Fibroblast of lung (primary cell): ENCODE data around the gene ALDH1L1. TPM values are rescaled to one million over a fixed set of nuclear protein-coding genes. Genes with fewer than 3 reads are reported as not detected.

Source experiments
- DNase-seq, 2 donors: peaks; one replicate each; pipeline versions ENCODE4 v3.0.0 to v3.0.0-alpha.2; 2010; ENCODE audit warnings: low read depth in 2 of 2
- H2AFZ ChIP-seq: 2 replicates; pipeline ENCODE4 v1.5.1; 2012; ENCODE audit warnings: low read length, control low read depth, inconsistent platforms
- H3K27ac ChIP-seq: 2 replicates; pipeline ENCODE4 v1.5.1; 2011; ENCODE audit warnings: low read length, control low read depth; ENCODE audit not compliant: insufficient read depth
- H3K27me3 ChIP-seq: 2 replicates; pipeline ENCODE4 v1.5.1; 2011; ENCODE audit warnings: mild to moderate bottlenecking, low read length; ENCODE audit not compliant: control insufficient read depth, insufficient read depth
- H3K36me3 ChIP-seq: 2 replicates; pipeline ENCODE4 v1.5.1; 2011; ENCODE audit warnings: low read length; ENCODE audit not compliant: control insufficient read depth, insufficient read depth
- H3K4me1 ChIP-seq: 2 replicates; pipeline ENCODE4 v1.5.1; 2011; ENCODE audit warnings: low read length; ENCODE audit not compliant: control insufficient read depth, insufficient read depth; ENCODE audit errors: extremely low read depth
- H3K4me2 ChIP-seq: 2 replicates; pipeline ENCODE4 v1.5.1; 2011; ENCODE audit warnings: low read length, control low read depth; ENCODE audit not compliant: insufficient read depth; ENCODE audit errors: extremely low read depth
- H3K4me3 ChIP-seq, 4 experiments: fragments of 200-600 bp in 1 of 4; sonication (generic) in 1 of 4; replicated peaks in 1 of 4; 2 replicates each; pipeline ENCODE4 v1.5.1; 2011 to 2016; ENCODE audit warnings: low read length in 4 of 4, low read depth in 3 of 4, mild to moderate bottlenecking in 3 of 4, control low read depth in 2 of 4, inconsistent platforms in 1 of 4, mixed read lengths in 1 of 4; ENCODE audit not compliant: insufficient read depth in 1 of 4; ENCODE audit errors: control extremely low read depth in 1 of 4
- H3K79me2 ChIP-seq: 2 replicates; pipeline ENCODE4 v1.5.1; 2012; ENCODE audit warnings: mild to moderate bottlenecking, low read length, inconsistent platforms; ENCODE audit not compliant: control insufficient read depth, insufficient read depth
- H3K9ac ChIP-seq: 2 replicates; pipeline ENCODE4 v1.5.1; 2011; ENCODE audit warnings: mild to moderate bottlenecking, low read length, control low read depth; ENCODE audit not compliant: insufficient read depth
- H3K9me3 ChIP-seq: 2 replicates; pipeline ENCODE4 v1.5.1; 2012; ENCODE audit warnings: low read depth, low read length; ENCODE audit not compliant: control insufficient read depth, insufficient read depth
- H4K20me1 ChIP-seq: 2 replicates; pipeline ENCODE4 v1.5.1; 2011; ENCODE audit warnings: low read length; ENCODE audit not compliant: control insufficient read depth, insufficient read depth; ENCODE audit errors: extremely low read depth
- CTCF ChIP-seq, 2 donors: IDR thresholded peaks in 1 of 2; conservative IDR thresholded peaks in 1 of 2; 1 replicate in 1 of 2; 2 replicates in 1 of 2; pipeline ENCODE4 v1.5.1; 2011 to 2012; ENCODE audit warnings: low read length in 2 of 2, control low read depth in 1 of 2, inconsistent platforms in 1 of 2, low read depth in 1 of 2, mild to moderate bottlenecking in 1 of 2
- EZH2 ChIP-seq: IDR thresholded peaks from 2 replicates; pipeline ENCODE4 v1.5.1; 2012; ENCODE audit warnings: low read length, control low read depth, mild to moderate bottlenecking; ENCODE audit errors: missing control alignments
- polyA plus RNA-seq, 2 donors: library from polyadenylated mRNA; depleted of rRNA in 1 of 2; stranded (reverse) in 1 of 2; unstranded in 1 of 2; fragments of >200 nt; gene quantifications; 2 replicates each; pipeline ENCODE4 v1.2.1, GENCODE V29; 2011 to 2012; ENCODE audit warnings: missing spikeins in 1 of 2
- total RNA-seq: library from RNA; depleted of rRNA; stranded (reverse); fragments of >200 nt; gene quantifications from 2 replicates; pipeline ENCODE4 v1.2.1, GENCODE V29; 2014

The ALDH1L1 gene
- total and polyA plus RNA-seq, 2 donors (not counting 1 experiment from before 2014, with no cell fraction given): not detected

GRCh38 chr3:126103121-126104027 is 77.0 kb downstream of the ALDH1L1 start:
- H2AFZ ChIP-seq: no peak overlapping the region
- no peaks in the 10 kb centered on the region for H3K9me3 ChIP-seq

GRCh38 chr3:126102530-126102951 is 77.8 kb downstream of the ALDH1L1 start:
- DNase-seq: peak in 1 of 2 donors; percentile 51
- Histone ChIP-seq H3K79me2 (no peaks in the 10 kb centered on the region), H4K20me1 (no peaks in the 10 kb centered on the region), H3K9ac (no peak overlapping the region), H3K27me3 (peaks cover 8% of the 10 kb centered on the region), H3K4me2 (no peak overlapping the region), H3K36me3 (no peaks in the 10 kb centered on the region), H3K4me1 (no peaks in the 10 kb centered on the region), H3K4me3 (no peak overlapping the region), H3K9me3 (no peaks in the 10 kb centered on the region), H2AFZ (no peak overlapping the region), H3K27ac (no peak overlapping the region)
- no peak for TF ChIP-seq EZH2
- TF ChIP-seq CTCF (conservative IDR thresholded peaks at IDR 0.05 in 1 of 2, IDR thresholded peaks at IDR 0.05 in 1 of 2; ENCODE audit: low read depth in 1 of 2, low read length in 2 of 2): no peak

More at GRCh38 chr3:126103121-126104027, 77.0 kb downstream of the ALDH1L1 start:
- DNase-seq: no peak
- Histone ChIP-seq H3K27me3 (peaks cover 5% of the 10 kb centered on the region), H3K4me1 (no peaks in the 10 kb centered on the region), H3K79me2 (no peaks in the 10 kb centered on the region), H3K4me3 (no peak overlapping the region), H3K9ac (no peak overlapping the region), H3K36me3 (no peaks in the 10 kb centered on the region), H4K20me1 (no peaks in the 10 kb centered on the region), H3K27ac (no peak overlapping the region), H3K4me2 (no peak overlapping the region)
- TF ChIP-seq CTCF (conservative IDR thresholded peaks at IDR 0.05 in 1 of 2, IDR thresholded peaks at IDR 0.05 in 1 of 2; ENCODE audit: low read depth in 1 of 2, low read length in 2 of 2) (no peak), EZH2 (no peak)

GRCh38 chr3:126102011-126102410 is 78.4 kb downstream of the ALDH1L1 start:
- Histone ChIP-seq H3K27ac (no peak overlapping the region), H3K9ac (no peak overlapping the region), H3K9me3 (no peaks in the 10 kb centered on the region), H3K36me3 (no peaks in the 10 kb centered on the region), H3K27me3 (peaks cover 8% of the 10 kb centered on the region), H2AFZ (no peak overlapping the region), H4K20me1 (no peaks in the 10 kb centered on the region), H3K4me1 (no peaks in the 10 kb centered on the region), H3K79me2 (no peaks in the 10 kb centered on the region), H3K4me3 (no peak overlapping the region), H3K4me2 (no peak overlapping the region)
- TF ChIP-seq CTCF (conservative IDR thresholded peaks at IDR 0.05 in 1 of 2, IDR thresholded peaks at IDR 0.05 in 1 of 2; ENCODE audit: low read depth in 1 of 2, low read length in 2 of 2) (no peak), EZH2 (no peak)
- DNase-seq: no peak
